H1 (cell line): ENCODE results near the gene SLC2A5. TPM values are rescaled to one million over a fixed set of nuclear protein-coding genes. Genes with fewer than 3 reads are reported as not detected.

ENCODE experiments used
- CTCF ChIA-PET: fragments of 300-600 bp; sonication (Branson Sonifier 250); formaldehyde crosslinking; loops from one replicate; lab custom pipeline; 2021; ENCODE audit not compliant: partially characterized antibody; lab: Charles Lee
- POLR2A ChIA-PET: fragments of 300-600 bp; sonication (Branson Sonifier 250); formaldehyde crosslinking; loops from one replicate; lab custom pipeline; 2021; ENCODE audit warnings: inconsistent platforms; ENCODE audit not compliant: partially characterized antibody; lab: Charles Lee
- DNase-seq, 2 experiments: peaks; one replicate each; pipeline versions ENCODE4 v3.0.0 to v3.0.0-alpha.2; 2010 to 2022; ENCODE audit warnings: low spot score in 2 of 2, low read depth in 1 of 2, mixed read lengths in 1 of 2
- FAIRE-seq: peaks from 2 replicates; lab custom pipeline; 2011; peaks lifted over from hg19 to GRCh38; lab: Jason Lieb, UNC
- H2AFZ ChIP-seq: 2 replicates; pipeline ENCODE4 v1.8.1; 2012; ENCODE audit warnings: low read length, inconsistent platforms
- H2AK5ac ChIP-seq: 2 replicates; pipeline ENCODE4 v1.6.1; 2013; ENCODE audit warnings: low read depth, low read length
- H2BK120ac ChIP-seq: replicated peaks from 2 replicates; pipeline ENCODE3; 2013; ENCODE audit warnings: low read depth, low read length, inconsistent platforms
- H2BK12ac ChIP-seq: 2 replicates; pipeline ENCODE4 v1.6.1; 2013; ENCODE audit warnings: low read depth, low read length
- H2BK15ac ChIP-seq: 2 replicates; pipeline ENCODE4 v1.6.1; 2013; ENCODE audit warnings: low read length
- H2BK20ac ChIP-seq: 2 replicates; pipeline ENCODE4 v1.6.1; 2013; ENCODE audit warnings: low read length
- H2BK5ac ChIP-seq: 2 replicates; pipeline ENCODE4 v1.6.1; 2013; ENCODE audit warnings: low read depth, low read length
- H3K14ac ChIP-seq: 2 replicates; pipeline ENCODE4 v1.6.1; 2013; ENCODE audit warnings: inconsistent platforms; ENCODE audit not compliant: insufficient read length
- H3K18ac ChIP-seq: 2 replicates; pipeline ENCODE4 v1.6.1; 2013; ENCODE audit warnings: low read length; ENCODE audit errors: extremely low read depth
- H3K23ac ChIP-seq: 2 replicates; pipeline ENCODE4 v1.6.1; 2013; ENCODE audit warnings: inconsistent platforms; ENCODE audit not compliant: insufficient read length
- H3K23me2 ChIP-seq: 2 replicates; pipeline ENCODE4 v1.6.1; 2013; ENCODE audit warnings: low read depth, low read length
- H3K27ac ChIP-seq: 2 replicates; pipeline ENCODE4 v1.6.1; 2011; ENCODE audit warnings: low read depth, low read length, inconsistent platforms
- H3K27me3 ChIP-seq, 4 experiments: replicated peaks in 1 of 4; 1 replicate in 1 of 4; 2 replicates in 3 of 4; pipeline versions ENCODE4 v1.6.1 to v1.8.1; 2011 to 2013; ENCODE audit warnings: low read length in 3 of 4, mild to moderate bottlenecking in 3 of 4, inconsistent platforms in 2 of 4, mixed read lengths in 2 of 4, moderate library complexity in 1 of 4; ENCODE audit not compliant: control insufficient read depth in 3 of 4, insufficient read depth in 3 of 4; ENCODE audit errors: extremely low read depth in 1 of 4
- H3K36me3 ChIP-seq, 4 experiments: 2 replicates each; pipeline versions ENCODE4 v1.6.1 to v1.8.1; 2011 to 2013; ENCODE audit warnings: mild to moderate bottlenecking in 4 of 4, low read length in 3 of 4, moderate library complexity in 2 of 4, control low read depth in 1 of 4, inconsistent platforms in 1 of 4; ENCODE audit not compliant: insufficient read depth in 4 of 4, control insufficient read depth in 2 of 4
- H3K4ac ChIP-seq: replicated peaks from 2 replicates; pipeline ENCODE3; 2013; ENCODE audit warnings: low read length, low read depth, mixed read lengths, inconsistent platforms; ENCODE audit not compliant: insufficient read length
- H3K4me1 ChIP-seq, 4 experiments: replicated peaks in 1 of 4; 1 replicate in 1 of 4; 2 replicates in 3 of 4; pipeline versions ENCODE4 v1.6.1 to v1.8.1; 2011 to 2013; ENCODE audit warnings: low read length in 3 of 4, inconsistent platforms in 2 of 4, mixed read lengths in 1 of 4; ENCODE audit not compliant: insufficient read depth in 4 of 4, control insufficient read depth in 3 of 4
- H3K4me2 ChIP-seq, 2 experiments: 2 replicates each; pipeline versions ENCODE4 v1.6.1 to v1.8.1; 2011 to 2013; ENCODE audit warnings: low read depth in 2 of 2, low read length in 2 of 2, control low read depth in 1 of 2, inconsistent platforms in 1 of 2, mild to moderate bottlenecking in 1 of 2; ENCODE audit not compliant: insufficient read depth in 1 of 2
- H3K4me3 ChIP-seq, 4 experiments: fragments of 200-600, 300-600 bp in 1 of 4; sonication (generic), shearing (Covaris generic), sonication (Bioruptor Twin) in 1 of 4; 2 replicates each; pipeline versions ENCODE4 v1.5.1 to v1.8.1; 2011 to 2016; ENCODE audit warnings: low read length in 4 of 4, low read depth in 3 of 4, control low read depth in 2 of 4, inconsistent platforms in 2 of 4, mild to moderate bottlenecking in 2 of 4, mixed read lengths in 1 of 4, moderate library complexity in 1 of 4; ENCODE audit not compliant: insufficient read depth in 2 of 4; ENCODE audit errors: extremely low read depth in 1 of 4
- H3K56ac ChIP-seq: replicated peaks from 2 replicates; pipeline ENCODE3; 2013; ENCODE audit warnings: low read depth, mild to moderate bottlenecking, mixed read lengths, low read length, inconsistent platforms; ENCODE audit not compliant: insufficient read length
- H3K79me1 ChIP-seq: 2 replicates; pipeline ENCODE4 v1.6.1; 2013; ENCODE audit warnings: low read depth, low read length, control low read depth
- H3K79me2 ChIP-seq, 2 experiments: 2 replicates each; pipeline versions ENCODE4 v1.6.1 to v1.8.1; 2012 to 2013; ENCODE audit warnings: low read length in 2 of 2, mild to moderate bottlenecking in 2 of 2, inconsistent platforms in 1 of 2; ENCODE audit not compliant: insufficient read depth in 2 of 2, control insufficient read depth in 1 of 2
- H3K9ac ChIP-seq, 4 experiments: replicated peaks in 1 of 4; 1 replicate in 1 of 4; 2 replicates in 3 of 4; pipeline versions ENCODE4 v1.6.1 to v1.8.1; 2011 to 2013; ENCODE audit warnings: low read depth in 3 of 4, low read length in 3 of 4, control low read depth in 2 of 4, mild to moderate bottlenecking in 2 of 4, moderate library complexity in 2 of 4, inconsistent platforms in 1 of 4; ENCODE audit errors: extremely low read depth in 1 of 4
- H3K9me3 ChIP-seq, 2 experiments: 2 replicates each; pipeline versions ENCODE4 v1.6.1 to v1.8.1; 2012 to 2013; ENCODE audit warnings: mild to moderate bottlenecking in 2 of 2, moderate library complexity in 2 of 2, control low read depth in 1 of 2, inconsistent platforms in 1 of 2, low read depth in 1 of 2, low read length in 1 of 2, mixed read lengths in 1 of 2; ENCODE audit not compliant: insufficient read depth in 2 of 2
- H4K20me1 ChIP-seq, 2 experiments: replicated peaks in 1 of 2; 2 replicates each; pipeline versions ENCODE3 to v1.8.1; 2011 to 2013; ENCODE audit warnings: inconsistent platforms in 2 of 2, low read length in 2 of 2, mild to moderate bottlenecking in 1 of 2; ENCODE audit not compliant: insufficient read depth in 2 of 2, control insufficient read depth in 1 of 2
- H4K5ac ChIP-seq: 2 replicates; pipeline ENCODE4 v1.6.1; 2013; ENCODE audit warnings: low read length, low read depth, mixed read lengths, inconsistent platforms; ENCODE audit not compliant: insufficient read length
- H4K8ac ChIP-seq: 2 replicates; pipeline ENCODE4 v1.8.0; 2013; ENCODE audit warnings: mild to moderate bottlenecking, moderate library complexity, low read length, inconsistent platforms; ENCODE audit not compliant: insufficient read depth; ENCODE audit errors: extremely low read depth
- H4K91ac ChIP-seq: replicated peaks from 2 replicates; pipeline ENCODE3; 2013; ENCODE audit warnings: low read length, mixed read lengths, inconsistent platforms; ENCODE audit not compliant: insufficient read length
- CEBPB ChIP-seq: IDR thresholded peaks from 2 replicates; pipeline ENCODE4 v1.6.1; 2012; ENCODE audit warnings: low read depth, low read length
- RAD21 ChIP-seq, 2 experiments: IDR thresholded peaks in 1 of 2; conservative IDR thresholded peaks in 1 of 2; 2 replicates each; pipeline ENCODE4 v1.6.1; 2011; ENCODE audit warnings: low read depth in 2 of 2, low read length in 2 of 2, improper control_type of control experiment in 1 of 2, inconsistent platforms in 1 of 2, mild to moderate bottlenecking in 1 of 2, moderate library complexity in 1 of 2
- USF2 ChIP-seq: IDR thresholded peaks from 2 replicates; pipeline ENCODE4 v1.6.1; 2011; ENCODE audit warnings: low read length, improper control_type of control experiment
- YY1 ChIP-seq: IDR thresholded peaks from 2 replicates; pipeline ENCODE4 v1.6.1; 2011; ENCODE audit warnings: low read depth, mild to moderate bottlenecking, low read length
- WGBS, 2 experiments: shearing (Covaris generic) in 1 of 2; methylation state at CpG; one replicate each; pipeline versions ENCODE4 v1.1.6 to v1.1.7; 2013 to 2015; ENCODE audit warnings: low lambda C conversion rate in 2 of 2, mixed read lengths in 2 of 2, inconsistent platforms in 1 of 2, low coverage in 1 of 2, missing lambda C conversion rate in 1 of 2; ENCODE audit not compliant: insufficient replicate concordance in 2 of 2, insufficient coverage in 1 of 2, insufficient read length in 1 of 2; ENCODE audit errors: extremely low coverage in 1 of 2, missing lambda C conversion rate in 1 of 2; 5-methylcytosine and 5-hydroxymethylcytosine counted together
- polyA plus RNA-seq, 7 experiments: library from polyadenylated mRNA; depleted of rRNA in 3 of 7; stranded (reverse) in 5 of 7; unstranded in 2 of 7; fragments of >200 nt in 5 of 7; fragments of 200-250 nt in 2 of 7; gene quantifications; 1 replicate in 5 of 7; 2 replicates in 1 of 7; 4 replicates in 1 of 7; pipeline versions ENCODE4 v1.2.1 to v1.2.3, GENCODE V29; 2011 to 2013; ENCODE audit warnings: missing spikeins in 2 of 7, mixed read lengths in 2 of 7
- total RNA-seq: library from RNA; stranded (reverse); fragmentation: NEBNext Ultra II Directional; extraction: Animal tissue kit (Norgen Biotek cat#: 25700); gene quantifications from 2 replicates; pipeline ENCODE4 v1.2.1, GENCODE V29; 2021

SLC2A5 gene
- total and polyA plus RNA-seq, 2 of the 8 experiments (the other 6 are each of a cell fraction or from before 2014, with no cell fraction given) = 0.12 TPM; not detected in 1

- H2BK5ac ChIP-seq = no peak overlapping the region
- ChIA-PET POLR2A (no interaction called here), CTCF (interaction anchor here (0.6 to 4.3 kb wide), 4 partner anchors 20 to 81 kb away, joined by 3 to 20 read pairs (median 4); no protein-coding TSS in a partner anchor)
- H3K56ac ChIP-seq = no peak overlapping the region
- H4K8ac ChIP-seq = no peak overlapping the region
- no peak overlapping the region for H2BK120ac ChIP-seq
- no peak overlapping the region for H3K27ac ChIP-seq
- no peak overlapping the region for H4K5ac ChIP-seq
- no peak overlapping the region for H2AFZ ChIP-seq
- H3K9me3 ChIP-seq = no peaks in the 10 kb centered on the region
- no peaks in the 10 kb centered on the region for H3K4me1 ChIP-seq
- H3K18ac ChIP-seq = no peak overlapping the region
- FAIRE-seq (no peak), DNase-seq (no peak)
- no peak overlapping the region for H3K4me2 ChIP-seq
- H3K14ac ChIP-seq = no peak overlapping the region
- no peaks in the 10 kb centered on the region for H3K36me3 ChIP-seq
- H2BK12ac ChIP-seq = no peak overlapping the region
- H3K79me1 ChIP-seq = no peaks in the 10 kb centered on the region
- no peak overlapping the region for H3K23ac ChIP-seq
- no peak overlapping the region for H4K91ac ChIP-seq
- H2BK20ac ChIP-seq = no peak overlapping the region
- no peak overlapping the region for H2BK15ac ChIP-seq
- no peaks in the 10 kb centered on the region for H3K79me2 ChIP-seq
- no peak overlapping the region for H3K9ac ChIP-seq
- H4K20me1 ChIP-seq = no peaks in the 10 kb centered on the region
- H3K4me3 ChIP-seq = no peak overlapping the region
- no peak for TF ChIP-seq USF2
- TF ChIP-seq YY1 = no peak
- TF ChIP-seq CEBPB = no peak
- TF ChIP-seq RAD21 (IDR thresholded peaks at IDR 0.05 in 1 of 2, conservative IDR thresholded peaks at IDR 0.05 in 1 of 2; ENCODE audit: low read depth in 2 of 2, low read length in 2 of 2) = no peak
- H3K27me3 ChIP-seq = no peaks in the 10 kb centered on the region
- no peak overlapping the region for H3K4ac ChIP-seq
- 78% methylated on average over 6 of the region's 6 CpGs; no CpG with 5 or more reads in 1 of the 2 experiments for WGBS, 2 experiments
- no peak overlapping the region for H2AK5ac ChIP-seq
- no peaks in the 10 kb centered on the region for H3K23me2 ChIP-seq
Observed at GRCh38 chr1:9080705-9081291, 11.4 kb upstream of the SLC2A5 start.
